SK-N-MC (cell line): ENCODE data around the gene UBIAD1.

Experiments
- EZH2 ChIP-seq: fragments of 200-600 bp; sonication (generic); IDR thresholded peaks from one replicate; pipeline ENCODE4 v1.6.1; 2017; ENCODE audit warnings: antibody characterized with exemption
- FOXP2 ChIP-seq: optimal IDR thresholded peaks from 2 replicates; pipeline ENCODE3; 2011; ENCODE audit warnings: mild to moderate bottlenecking, moderate library complexity; ENCODE audit not compliant: insufficient read depth; ENCODE audit errors: extremely low read length, control extremely low read depth
- POLR2AphosphoS5 ChIP-seq: IDR thresholded peaks from 2 replicates; pipeline ENCODE4 v1.6.1; 2012; ENCODE audit warnings: mild to moderate bottlenecking, low read depth, low read length, borderline replicate concordance

DNA sequence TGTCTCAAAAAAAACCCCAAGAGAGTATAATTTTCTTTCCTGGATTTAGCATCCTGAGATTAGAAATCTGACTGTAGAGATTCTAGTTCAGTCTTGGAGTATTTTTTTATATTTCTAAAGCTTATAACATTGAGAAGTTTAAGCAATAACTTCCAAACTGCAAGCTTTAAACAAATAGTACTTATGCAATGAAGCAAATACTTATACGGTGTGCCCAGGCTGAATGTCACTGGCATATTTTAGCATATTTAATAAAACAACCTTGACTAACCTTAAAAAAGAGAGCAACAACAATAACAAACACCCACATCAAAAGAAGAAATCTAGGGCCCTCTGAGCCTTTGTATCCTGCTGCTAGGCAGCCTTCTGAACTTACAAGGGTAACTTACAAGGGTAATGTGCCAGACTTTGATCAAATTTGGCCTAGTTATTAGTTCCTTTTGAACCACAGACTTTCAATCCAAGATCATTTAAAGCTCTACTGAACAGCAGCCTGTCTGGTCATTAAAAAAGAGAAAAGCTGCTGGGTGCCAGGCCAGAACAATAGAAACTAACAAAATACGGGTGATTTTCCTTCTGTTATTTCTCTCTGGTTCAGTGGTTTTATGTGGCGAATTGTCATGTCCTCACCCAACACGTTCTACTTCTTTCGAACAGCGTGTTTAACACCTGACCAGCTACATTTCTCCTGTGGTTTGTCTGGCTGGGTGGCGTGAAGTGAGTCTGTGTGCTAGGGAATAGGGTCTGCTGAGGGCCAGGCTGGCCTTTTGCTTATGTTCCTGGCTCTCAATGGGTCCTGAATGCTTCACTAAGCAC, 26.9 kb upstream of the UBIAD1 start:
- TF ChIP-seq POLR2AphosphoS5 (no peak), EZH2 (no peak), FOXP2 (no peak)
